ENCODE data around the gene PRXL2A.
"Not testable (repeated sequence)": the region's sequence is repeated elsewhere in the genome, so short reads cannot be mapped to it uniquely, and the experiment has no call there.

The PRXL2A gene, protein sequence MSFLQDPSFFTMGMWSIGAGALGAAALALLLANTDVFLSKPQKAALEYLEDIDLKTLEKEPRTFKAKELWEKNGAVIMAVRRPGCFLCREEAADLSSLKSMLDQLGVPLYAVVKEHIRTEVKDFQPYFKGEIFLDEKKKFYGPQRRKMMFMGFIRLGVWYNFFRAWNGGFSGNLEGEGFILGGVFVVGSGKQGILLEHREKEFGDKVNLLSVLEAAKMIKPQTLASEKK

DNA sequence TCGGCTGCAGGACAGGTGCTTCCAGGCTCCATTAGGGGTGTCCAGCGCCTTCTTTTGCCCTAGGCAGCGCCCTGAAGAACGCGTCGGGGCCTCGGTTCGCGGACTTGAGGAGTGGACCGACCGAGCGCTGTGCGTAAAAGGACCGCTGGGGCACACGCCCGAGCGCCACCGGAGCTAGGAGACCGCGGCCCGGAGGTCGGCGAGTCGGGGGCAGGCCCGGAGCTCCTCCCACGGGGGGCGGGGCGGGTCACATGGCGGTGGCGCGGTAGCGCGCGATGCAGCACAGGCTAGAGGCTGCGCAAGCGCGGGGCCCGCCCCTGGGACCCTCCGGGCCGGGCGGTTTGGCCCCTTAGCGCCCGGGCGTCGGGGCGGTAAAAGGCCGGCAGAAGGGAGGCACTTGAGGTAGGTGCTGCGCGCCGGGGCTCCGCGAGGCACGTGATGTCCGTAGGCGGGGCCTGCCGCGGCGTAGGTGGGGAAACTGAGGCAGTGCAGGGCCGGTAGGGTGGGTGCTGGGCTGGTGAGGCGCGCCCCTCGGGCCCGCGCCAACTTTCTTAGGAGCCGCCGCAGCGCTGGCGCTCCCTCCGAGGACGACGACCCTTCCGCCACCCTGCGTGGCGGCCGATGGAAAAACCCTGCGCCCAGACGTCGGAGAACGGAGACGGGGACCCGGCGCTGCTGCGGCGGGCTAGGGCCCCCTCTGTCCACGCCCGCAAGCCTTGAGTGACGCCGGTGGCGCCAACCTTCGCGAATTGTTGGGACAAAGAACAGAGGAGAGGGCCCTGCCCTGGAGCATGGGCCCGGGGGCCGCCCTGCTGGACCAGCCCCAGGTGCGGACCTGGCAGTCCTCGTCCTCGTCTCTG, at the start of gene PRXL2A:
Gene PRXL2A, plus strand, starts transcription at position 310 of the 860 bp plus-strand sequence. CDS start 11,917 bp downstream, outside the sequence.
- Histone ChIP-seq H3K9me3 (no peaks in the 10 kb centered on the region), H3K27me3 (peaks cover 62% of the 10 kb centered on the region), H3K4me3 (ENCODE audit: low read depth in 1 of 2, low read length in 1 of 2) (peak within 1 kb of the TSS; percentile 61 to 68), H3K36me3 (no peaks in the 10 kb centered on the region), H3K27ac (no peak within 1 kb of the TSS), H3K4me1 (ENCODE audit: control insufficient read depth in 1 of 2, insufficient read depth in 1 of 2, low read depth in 1 of 2, low read length in 1 of 2) (peaks cover 13 to 14% of the 10 kb centered on the region in 2 experiments)
- TF ChIP-seq, protein P1, sequence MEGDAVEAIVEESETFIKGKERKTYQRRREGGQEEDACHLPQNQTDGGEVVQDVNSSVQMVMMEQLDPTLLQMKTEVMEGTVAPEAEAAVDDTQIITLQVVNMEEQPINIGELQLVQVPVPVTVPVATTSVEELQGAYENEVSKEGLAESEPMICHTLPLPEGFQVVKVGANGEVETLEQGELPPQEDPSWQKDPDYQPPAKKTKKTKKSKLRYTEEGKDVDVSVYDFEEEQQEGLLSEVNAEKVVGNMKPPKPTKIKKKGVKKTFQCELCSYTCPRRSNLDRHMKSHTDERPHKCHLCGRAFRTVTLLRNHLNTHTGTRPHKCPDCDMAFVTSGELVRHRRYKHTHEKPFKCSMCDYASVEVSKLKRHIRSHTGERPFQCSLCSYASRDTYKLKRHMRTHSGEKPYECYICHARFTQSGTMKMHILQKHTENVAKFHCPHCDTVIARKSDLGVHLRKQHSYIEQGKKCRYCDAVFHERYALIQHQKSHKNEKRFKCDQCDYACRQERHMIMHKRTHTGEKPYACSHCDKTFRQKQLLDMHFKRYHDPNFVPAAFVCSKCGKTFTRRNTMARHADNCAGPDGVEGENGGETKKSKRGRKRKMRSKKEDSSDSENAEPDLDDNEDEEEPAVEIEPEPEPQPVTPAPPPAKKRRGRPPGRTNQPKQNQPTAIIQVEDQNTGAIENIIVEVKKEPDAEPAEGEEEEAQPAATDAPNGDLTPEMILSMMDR (IDR thresholded peaks at IDR 0.05) = no peak

DNA sequence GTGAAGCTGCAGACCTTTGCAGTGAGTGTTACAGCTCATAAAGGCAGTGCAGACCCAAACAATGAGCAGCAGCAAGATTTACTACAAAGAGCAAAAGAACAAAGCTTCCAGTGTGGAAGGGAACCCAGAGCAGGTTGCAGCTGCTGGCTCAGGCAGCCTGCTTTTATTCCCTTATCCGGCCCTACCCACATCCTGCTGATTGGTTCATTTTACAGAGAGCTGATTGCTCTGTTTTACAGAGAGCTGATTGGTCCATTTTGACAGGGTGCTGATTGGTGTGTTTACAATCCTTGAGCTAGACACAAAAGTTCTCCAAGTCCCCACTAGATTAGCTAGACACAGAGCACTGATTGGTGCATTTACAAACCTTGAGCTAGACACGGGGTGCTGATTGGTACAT, 49.4 kb upstream of the PRXL2A start:
- H3K4me3 ChIP-seq (ENCODE audit: low read depth in 1 of 2, low read length in 1 of 2); H3K27ac ChIP-seq: not testable (repeated sequence)

DNA sequence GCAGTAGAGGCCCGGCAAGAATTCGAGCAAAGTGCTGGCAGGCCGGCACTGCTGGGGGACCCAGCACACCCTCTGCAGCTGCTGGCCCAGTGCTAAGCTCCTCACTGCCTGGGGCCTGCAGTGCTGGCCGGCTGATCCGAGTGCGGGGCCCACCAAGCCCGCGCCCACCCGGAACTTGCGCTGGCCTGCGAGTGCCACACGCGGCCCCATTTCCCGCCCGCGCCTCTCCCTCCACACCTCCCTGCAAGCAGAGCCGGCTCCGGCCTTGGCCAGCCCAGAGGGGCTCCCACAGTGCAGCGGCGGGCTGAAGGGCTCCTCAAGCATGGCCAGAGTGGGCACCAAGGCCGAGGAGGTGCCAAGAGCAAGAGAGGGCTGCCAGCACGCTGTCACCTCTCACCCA, 48.7 kb upstream of the PRXL2A start:
- peaks cover 42% of the 10 kb centered on the region for H3K27me3 ChIP-seq

More for the DNA sequence above, 49.4 kb upstream of the PRXL2A start:
- H3K4me1 ChIP-seq (ENCODE audit: control insufficient read depth in 1 of 2, insufficient read depth in 1 of 2, low read depth in 1 of 2, low read length in 1 of 2) = peaks cover 4 to 10% of the 10 kb centered on the region in 2 experiments
- H3K9me3 ChIP-seq, H3K36me3 ChIP-seq: not testable (repeated sequence)
- H3K27me3 ChIP-seq = peaks cover 45% of the 10 kb centered on the region

DNA sequence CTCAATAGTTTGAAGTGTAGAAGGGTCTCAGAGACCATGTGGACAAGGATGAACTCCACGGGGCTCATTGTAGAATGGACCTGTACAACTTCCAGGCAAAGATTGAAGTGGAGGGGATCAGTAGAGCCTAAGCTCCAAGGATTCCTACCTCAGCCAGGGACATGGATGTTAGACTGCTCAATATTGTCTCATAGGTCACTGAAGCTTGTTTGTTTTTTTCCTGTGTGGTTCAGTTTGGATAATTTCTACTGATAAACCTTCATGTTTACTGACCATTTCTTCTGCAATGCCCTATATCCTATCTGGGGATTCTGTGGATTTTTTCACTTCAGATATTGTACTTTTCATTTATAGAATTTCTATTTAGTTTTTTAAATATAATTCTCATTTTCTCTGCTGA, 42.8 kb upstream of the PRXL2A start:
- Histone ChIP-seq H3K9me3 (peaks cover 4% of the 10 kb centered on the region), H3K4me3 (ENCODE audit: low read depth in 1 of 2, low read length in 1 of 2) (no peak overlapping the region), H3K27ac (no peak overlapping the region), H3K36me3 (no peaks in the 10 kb centered on the region), H3K4me1 (ENCODE audit: control insufficient read depth in 1 of 2, insufficient read depth in 1 of 2, low read depth in 1 of 2, low read length in 1 of 2) (no peaks in the 10 kb centered on the region), H3K27me3 (no peaks in the 10 kb centered on the region)
- TF ChIP-seq, protein P1 (IDR thresholded peaks at IDR 0.05) = no peak

More for the DNA sequence above, 48.7 kb upstream of the PRXL2A start:
- H3K9me3 ChIP-seq = no peaks in the 10 kb centered on the region
- no peaks in the 10 kb centered on the region for H3K36me3 ChIP-seq
- H3K4me3 ChIP-seq (ENCODE audit: low read depth in 1 of 2, low read length in 1 of 2) = no peak overlapping the region
- TF ChIP-seq, protein P1 (IDR thresholded peaks at IDR 0.05) = no peak
- no peak overlapping the region for H3K27ac ChIP-seq
- H3K4me1 ChIP-seq (ENCODE audit: control insufficient read depth in 1 of 2, insufficient read depth in 1 of 2, low read depth in 1 of 2, low read length in 1 of 2) = peaks cover 4 to 10% of the 10 kb centered on the region in 2 experiments

DNA sequence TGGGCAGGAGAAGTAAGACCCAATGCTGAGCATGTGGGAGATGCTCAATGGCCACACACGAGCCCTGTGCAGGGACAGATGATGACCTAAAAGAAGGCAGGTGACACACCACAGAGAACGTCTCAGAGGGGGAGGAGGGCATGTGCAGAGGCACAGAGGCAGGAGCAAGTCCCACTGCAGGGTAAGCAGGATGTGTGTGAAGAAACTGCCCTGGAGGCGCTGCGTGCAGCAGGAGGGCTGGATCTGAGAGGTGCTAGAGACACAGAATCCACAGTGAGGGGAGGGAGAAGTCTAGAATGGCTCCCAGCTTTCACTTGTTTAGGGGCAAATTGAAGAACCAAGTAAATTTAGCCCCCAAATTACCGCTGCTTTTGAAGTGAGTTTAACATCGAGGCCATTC, 36.9 kb upstream of the PRXL2A start:
- no peak overlapping the region for H3K4me3 ChIP-seq (ENCODE audit: low read depth in 1 of 2, low read length in 1 of 2)
- peaks cover 3% of the 10 kb centered on the region for H3K9me3 ChIP-seq
- TF ChIP-seq, protein P1 (IDR thresholded peaks at IDR 0.05) = no peak
- H3K27me3 ChIP-seq = no peaks in the 10 kb centered on the region
- H3K27ac ChIP-seq = no peak overlapping the region
- no peaks in the 10 kb centered on the region for H3K36me3 ChIP-seq
- no peaks in the 10 kb centered on the region for H3K4me1 ChIP-seq (ENCODE audit: control insufficient read depth in 1 of 2, insufficient read depth in 1 of 2, low read depth in 1 of 2, low read length in 1 of 2)

DNA sequence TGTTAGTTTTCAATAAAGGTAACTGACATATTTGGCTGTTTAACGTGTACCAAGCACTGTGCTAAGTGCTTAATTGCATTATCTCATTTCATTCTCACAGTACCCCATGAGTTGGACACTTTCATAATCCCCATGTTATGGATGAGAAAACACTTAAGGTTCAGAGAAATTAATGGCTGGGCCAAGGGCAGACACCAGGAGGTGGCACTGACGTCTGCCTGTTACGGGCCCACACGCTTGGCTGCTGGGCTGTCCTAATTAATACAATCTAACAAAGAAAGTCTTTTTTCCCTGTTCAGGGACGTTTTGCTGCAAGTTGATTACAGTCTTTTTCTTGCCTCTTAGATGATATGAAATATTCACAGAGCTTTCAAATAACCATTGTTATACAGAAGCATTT, 35.7 kb upstream of the PRXL2A start:
- no peak overlapping the region for H3K27ac ChIP-seq
- no peaks in the 10 kb centered on the region for H3K36me3 ChIP-seq
- H3K4me1 ChIP-seq (ENCODE audit: control insufficient read depth in 1 of 2, insufficient read depth in 1 of 2, low read depth in 1 of 2, low read length in 1 of 2) = no peaks in the 10 kb centered on the region
- no peak overlapping the region for H3K4me3 ChIP-seq (ENCODE audit: low read depth in 1 of 2, low read length in 1 of 2)
- TF ChIP-seq, protein P1 (IDR thresholded peaks at IDR 0.05) = no peak
- no peaks in the 10 kb centered on the region for H3K9me3 ChIP-seq
- no peaks in the 10 kb centered on the region for H3K27me3 ChIP-seq
